ENCODE measurements around the gene RAB38. TPM values are rescaled to one million over a fixed set of nuclear protein-coding genes. Genes with fewer than 3 reads are reported as not detected.

RAB38 gene
- total RNA-seq, 1 experiment from 2014 or later: 0.41 TPM

- Mint-ChIP-seq H3K4me1 (ENCODE audit: low read depth, unreplicated experiment) (no peaks in the 10 kb centered on the region), H3K27me3 (ENCODE audit: insufficient read depth, unreplicated experiment) (peaks cover 4% of the 10 kb centered on the region), H3K36me3 (ENCODE audit: insufficient read depth, unreplicated experiment) (no peaks in the 10 kb centered on the region), H3K27ac (ENCODE audit: unreplicated experiment) (no peak overlapping the region), H3K4me3 (ENCODE audit: unreplicated experiment) (no peak overlapping the region), H3K9me3 (ENCODE audit: unreplicated experiment) (no peaks in the 10 kb centered on the region)
- DNase-seq: no peak
- no TSS peak for BruUV-seq (replicated peaks)
- TF ChIP-seq CTCF (IDR thresholded peaks at IDR 0.05; ENCODE audit: insufficient read depth in 1 of 2, low read depth in 1 of 2, low read length in 1 of 2, severe bottlenecking in 1 of 2, unreplicated experiment in 1 of 2): no peak
- intact Hi-C loops (cut with micrococcal nuclease; ENCODE audit: unreplicated experiment): no loop called here
- no peaks in the 10 kb centered on the region for H3K27me3 ChIP-seq (replicated peaks; ENCODE audit: control insufficient read depth, insufficient read depth, low read length)
- ChIA-PET CTCF (interaction anchor here (0.7 kb wide), 1 partner anchor 437 kb away, joined by 3 read pairs; no protein-coding TSS in a partner anchor), POLR2A (no interaction called here)
- H3K4me3 ChIP-seq (ENCODE audit: low read depth, low read length): no peak overlapping the region
- no peaks in the 10 kb centered on the region for H3K4me1 ChIP-seq
- H3K9me3 ChIP-seq: no peaks in the 10 kb centered on the region
- H3K36me3 ChIP-seq (ENCODE audit: control insufficient read depth, insufficient read depth, low read length): no peaks in the 10 kb centered on the region
These were observed 55.7 kb downstream of the RAB38 start for GRCh38 chr11:88119561-88119960.

GRCh38 chr11:88117281-88117858, 57.9 kb downstream of the RAB38 start:
- BruUV-seq (replicated peaks): no TSS peak
- Mint-ChIP-seq H3K9me3 (ENCODE audit: unreplicated experiment) (no peaks in the 10 kb centered on the region), H3K4me1 (ENCODE audit: low read depth, unreplicated experiment) (no peaks in the 10 kb centered on the region), H3K4me3 (ENCODE audit: unreplicated experiment) (no peak overlapping the region), H3K27ac (ENCODE audit: unreplicated experiment) (no peak overlapping the region), H3K27me3 (ENCODE audit: insufficient read depth, unreplicated experiment) (peaks cover 7% of the 10 kb centered on the region), H3K36me3 (ENCODE audit: insufficient read depth, unreplicated experiment) (no peaks in the 10 kb centered on the region)
- CTCF ChIA-PET: no interaction called here
- H3K4me1 ChIP-seq: no peaks in the 10 kb centered on the region
- H3K9me3 ChIP-seq: no peaks in the 10 kb centered on the region
- no peak overlapping the region for H3K4me3 ChIP-seq (ENCODE audit: low read depth, low read length)
- H3K36me3 ChIP-seq (ENCODE audit: control insufficient read depth, insufficient read depth, low read length): no peaks in the 10 kb centered on the region
- DNase-seq: no peak
- POLR2A ChIA-PET: no interaction called here
- no peak for TF ChIP-seq CTCF (IDR thresholded peaks at IDR 0.05; ENCODE audit: insufficient read depth in 1 of 2, low read depth in 1 of 2, low read length in 1 of 2, severe bottlenecking in 1 of 2, unreplicated experiment in 1 of 2)
- H3K27me3 ChIP-seq (replicated peaks; ENCODE audit: control insufficient read depth, insufficient read depth, low read length): no peaks in the 10 kb centered on the region
- intact Hi-C loops (cut with micrococcal nuclease; ENCODE audit: unreplicated experiment): no loop called here

- POLR2A ChIA-PET: no interaction called here
- H3K27me3 Mint-ChIP-seq (ENCODE audit: insufficient read depth, unreplicated experiment): peaks cover 7% of the 10 kb centered on the region
- intact Hi-C loops (cut with micrococcal nuclease; ENCODE audit: unreplicated experiment): no loop called here
- CTCF ChIA-PET: interaction anchor here (0.8 kb wide), 1 partner anchor 436 kb away, joined by 3 read pairs; no protein-coding TSS in a partner anchor
- no TSS peak for BruUV-seq (replicated peaks)
- Histone ChIP-seq H3K27me3 (replicated peaks; ENCODE audit: control insufficient read depth, insufficient read depth, low read length) (no peaks in the 10 kb centered on the region), H3K4me1 (no peaks in the 10 kb centered on the region), H3K4me3 (ENCODE audit: low read depth, low read length) (no peak overlapping the region), H3K36me3 (ENCODE audit: control insufficient read depth, insufficient read depth, low read length) (no peaks in the 10 kb centered on the region), H3K9me3 (no peaks in the 10 kb centered on the region)
- TF ChIP-seq CTCF (IDR thresholded peaks at IDR 0.05; ENCODE audit: insufficient read depth in 1 of 2, low read depth in 1 of 2, low read length in 1 of 2, severe bottlenecking in 1 of 2, unreplicated experiment in 1 of 2): no peak
- no peaks in the 10 kb centered on the region for H3K4me1 Mint-ChIP-seq (ENCODE audit: low read depth, unreplicated experiment)
- DNase-seq: no peak
- no peak overlapping the region for H3K4me3 Mint-ChIP-seq (ENCODE audit: unreplicated experiment)
- no peaks in the 10 kb centered on the region for H3K36me3 Mint-ChIP-seq (ENCODE audit: insufficient read depth, unreplicated experiment)
- no peak overlapping the region for H3K27ac Mint-ChIP-seq (ENCODE audit: unreplicated experiment)
- H3K9me3 Mint-ChIP-seq (ENCODE audit: unreplicated experiment): no peaks in the 10 kb centered on the region
These were observed 59.2 kb downstream of the RAB38 start for GRCh38 chr11:88115828-88116755.

Data from Caco-2 (cell line).